ENCODE measurements around the gene HEPACAM2. TPM values are rescaled to one million over a fixed set of nuclear protein-coding genes. Genes with fewer than 3 reads are reported as not detected.

Gene HEPACAM2
- total RNA-seq, 2 experiments from 2014 or later, result not detected

GRCh38 chr7:93178213-93178612 is 48.1 kb downstream of the HEPACAM2 start:
- Mint-ChIP-seq H3K27me3 (peaks cover 12% of the 10 kb centered on the region), H3K36me3 (ENCODE audit: low read depth) (no peaks in the 10 kb centered on the region), H3K4me3 (no peak overlapping the region), H3K9me3 (no peaks in the 10 kb centered on the region), H3K4me1 (ENCODE audit: low read depth) (no peaks in the 10 kb centered on the region), H3K27ac (no peak overlapping the region)
- no peak for DNase-seq
- ChIA-PET POLR2A (no interaction called here), CTCF (interaction anchor here (1.2 to 2.7 kb wide), 3 partner anchors 34 to 51 kb away, joined by 3 to 10 read pairs (median 3); no protein-coding TSS in a partner anchor)
- no peak for ATAC-seq
- TF ChIP-seq CTCF (IDR thresholded peaks at IDR 0.05), result peak; percentile 39
- intact Hi-C loops (cut with micrococcal nuclease), result no loop called here

- no peak overlapping the region for H3K4me3 Mint-ChIP-seq
- peaks cover 2% of the 10 kb centered on the region for H3K36me3 Mint-ChIP-seq (ENCODE audit: low read depth)
- ATAC-seq, result no peak
- intact Hi-C loops (cut with micrococcal nuclease), result no loop called here
- peaks cover under 1% of the 10 kb centered on the region for H3K9me3 Mint-ChIP-seq
- ChIA-PET CTCF (interaction anchor here (0.9 to 2.0 kb wide), 2 partner anchors 8 to 51 kb away, joined by 4 to 5 read pairs; no protein-coding TSS in a partner anchor), POLR2A (interaction anchor here (0.9 kb wide), 1 partner anchor 75 kb away, joined by 4 read pairs; no protein-coding TSS in a partner anchor)
- H3K27ac Mint-ChIP-seq, result no peak overlapping the region
- TF ChIP-seq CTCF (IDR thresholded peaks at IDR 0.05), result no peak
- DNase-seq, result no peak
- peaks cover 10% of the 10 kb centered on the region for H3K27me3 Mint-ChIP-seq
- no peaks in the 10 kb centered on the region for H3K4me1 Mint-ChIP-seq (ENCODE audit: low read depth)
These were observed 49.2 kb downstream of the HEPACAM2 start for GRCh38 chr7:93176992-93177580.

- ATAC-seq, result no peak
- ChIA-PET POLR2A (interaction anchor here (1.2 kb wide), 1 partner anchor 10 kb away, joined by 3 read pairs; no protein-coding TSS in a partner anchor), CTCF (interaction anchor here (0.9 to 2.0 kb wide), 3 partner anchors 9 to 46 kb away, joined by 3 to 5 read pairs (median 4); no protein-coding TSS in a partner anchor)
- H3K36me3 Mint-ChIP-seq (ENCODE audit: low read depth), result peaks cover 2% of the 10 kb centered on the region
- no peak for TF ChIP-seq CTCF (IDR thresholded peaks at IDR 0.05)
- no peaks in the 10 kb centered on the region for H3K4me1 Mint-ChIP-seq (ENCODE audit: low read depth)
- intact Hi-C loops (cut with micrococcal nuclease), result no loop called here
- no peak overlapping the region for H3K4me3 Mint-ChIP-seq
- peaks cover 14% of the 10 kb centered on the region for H3K9me3 Mint-ChIP-seq
- peak; percentile 3 for DNase-seq
- no peak overlapping the region for H3K27ac Mint-ChIP-seq
- H3K27me3 Mint-ChIP-seq, result peaks cover 10% of the 10 kb centered on the region
These were observed 51.0 kb downstream of the HEPACAM2 start for GRCh38 chr7:93175219-93175618.

- peaks cover 10% of the 10 kb centered on the region for H3K27me3 Mint-ChIP-seq
- H3K9me3 Mint-ChIP-seq, result peaks cover 22% of the 10 kb centered on the region
- no peak for DNase-seq
- H3K36me3 Mint-ChIP-seq (ENCODE audit: low read depth), result peaks cover 2% of the 10 kb centered on the region
- ChIA-PET CTCF (no interaction called here), POLR2A (no interaction called here)
- H3K4me3 Mint-ChIP-seq, result no peak overlapping the region
- H3K4me1 Mint-ChIP-seq (ENCODE audit: low read depth), result no peaks in the 10 kb centered on the region
- no peak for TF ChIP-seq CTCF (IDR thresholded peaks at IDR 0.05)
- intact Hi-C loops (cut with micrococcal nuclease), result no loop called here
- ATAC-seq, result no peak
- H3K27ac Mint-ChIP-seq, result no peak overlapping the region
These were observed 53.6 kb downstream of the HEPACAM2 start for GRCh38 chr7:93172683-93173082.

- Mint-ChIP-seq H3K9me3 (peaks cover 23% of the 10 kb centered on the region), H3K27me3 (peaks cover 8% of the 10 kb centered on the region), H3K4me1 (ENCODE audit: low read depth) (no peaks in the 10 kb centered on the region), H3K36me3 (ENCODE audit: low read depth) (peaks cover 2% of the 10 kb centered on the region), H3K27ac (no peak overlapping the region), H3K4me3 (no peak overlapping the region)
- intact Hi-C loops (cut with micrococcal nuclease), result no loop called here
- ChIA-PET POLR2A (no interaction called here), CTCF (interaction anchor here (1.2 to 2.1 kb wide), 2 partner anchors 56 to 57 kb away, joined by 4 to 5 read pairs; no protein-coding TSS in a partner anchor)
- DNase-seq (no peak), ATAC-seq (no peak)
- no peak for TF ChIP-seq CTCF (IDR thresholded peaks at IDR 0.05)
These were observed 54.6 kb downstream of the HEPACAM2 start for GRCh38 chr7:93171606-93172226.

Data from activated CD8-positive, alpha-beta T cell treated with anti-CD3 and anti-CD28 coated beads for 36 hours (primary cell).